DMS153 treated with DMSO at 0.1 percent for 48 hours (cell line): ENCODE results near the gene PSME1.

Experiments
- DNase-seq: peaks from one replicate; lab custom pipeline; 2025; ENCODE audit not compliant: unreplicated experiment; lab: John Stamatoyannopoulos, UW

The PSME1 gene

DNA sequence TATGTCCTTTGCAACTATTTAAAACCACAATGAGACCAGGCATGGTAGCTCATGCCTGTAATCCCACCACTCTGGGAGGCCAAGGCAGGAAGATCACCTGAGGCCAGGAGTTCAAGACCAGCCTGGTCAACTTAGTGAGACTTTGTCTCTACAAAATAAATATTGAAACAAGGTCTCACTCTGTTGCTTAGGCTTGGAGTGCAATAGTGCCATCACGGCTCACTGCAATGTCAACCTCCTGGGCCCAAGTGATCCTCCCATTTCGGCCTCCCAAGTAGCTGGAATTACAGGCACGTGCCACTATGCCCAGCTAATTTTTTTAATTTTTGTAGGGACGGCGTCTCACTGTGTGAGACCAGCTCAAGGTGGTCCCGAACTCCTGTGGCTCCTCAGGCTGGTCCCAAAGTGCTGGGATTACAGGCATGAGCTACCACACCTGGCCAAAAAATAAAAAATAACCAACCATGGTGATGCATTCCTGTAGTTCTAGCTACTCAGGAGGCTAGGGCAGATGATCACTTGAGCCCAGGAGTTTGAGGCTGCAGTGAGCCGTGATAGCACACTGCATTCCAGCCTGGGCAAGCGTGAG, 6.5 kb upstream of the PSME1 start:
- DNase-seq, result no peak

DNA sequence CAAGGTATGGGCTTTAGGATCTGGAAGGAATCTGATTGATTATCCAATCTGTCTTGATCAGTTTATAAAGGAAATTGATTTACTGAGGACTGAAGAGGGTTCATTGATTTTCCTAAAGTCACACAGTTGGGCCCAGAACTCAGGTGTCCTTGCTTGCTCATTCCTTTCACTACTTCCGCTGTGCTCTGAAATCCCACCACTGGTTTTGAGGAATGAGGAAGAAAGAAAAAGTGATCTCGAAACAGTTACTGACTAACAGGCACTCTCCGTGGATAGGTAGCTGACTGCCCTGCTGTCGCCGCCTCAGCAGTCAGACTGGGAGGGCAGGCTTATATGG, 5.6 kb upstream of the PSME1 start, which contains the start of gene FITM1:
FITM1 (plus strand) TSS at position 280 of the 337 bp plus-strand sequence. CDS start 905 bp downstream, outside the sequence.
- DNase-seq, result no peak

DNA sequence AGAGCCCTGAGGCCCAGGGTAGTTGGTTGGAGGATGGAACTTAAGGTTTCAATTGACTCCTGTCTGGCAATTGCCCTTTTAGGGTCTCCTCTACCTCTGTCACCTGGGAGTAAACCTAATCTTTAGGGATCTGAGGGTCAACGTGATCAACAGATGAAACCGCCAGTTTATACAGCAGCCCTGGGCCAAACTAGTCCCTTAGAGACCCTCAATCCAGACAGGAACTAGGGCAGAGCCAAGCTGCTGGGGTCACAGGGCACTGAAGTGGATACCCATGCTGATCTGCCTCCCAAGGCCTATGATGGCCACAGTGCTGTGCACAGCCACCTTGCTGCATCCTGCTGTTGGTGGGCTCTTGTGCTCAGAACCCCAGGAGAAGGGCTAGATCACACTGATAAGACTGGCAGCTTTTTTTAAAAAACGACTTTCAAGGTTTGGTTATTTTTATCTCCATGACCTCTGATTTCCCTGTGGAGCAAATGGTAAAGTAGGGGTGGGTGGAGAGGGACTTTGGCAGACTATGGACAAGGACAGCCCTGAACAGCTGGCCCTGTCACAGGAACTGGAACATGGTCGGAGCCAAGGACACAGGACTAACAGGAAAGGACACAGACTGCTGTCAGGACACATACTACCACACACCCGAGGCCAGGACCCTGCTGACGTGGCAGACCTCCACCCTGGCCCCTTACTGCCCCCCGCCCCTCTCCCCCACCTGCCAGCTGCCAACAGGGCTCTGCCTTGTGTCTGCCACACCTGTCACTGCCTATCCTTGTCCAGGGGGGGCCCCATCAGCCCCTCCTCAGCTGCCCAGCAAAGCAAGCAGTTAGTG, 5.1 kb upstream of the PSME1 start:
- DNase-seq, result no peak

DNA sequence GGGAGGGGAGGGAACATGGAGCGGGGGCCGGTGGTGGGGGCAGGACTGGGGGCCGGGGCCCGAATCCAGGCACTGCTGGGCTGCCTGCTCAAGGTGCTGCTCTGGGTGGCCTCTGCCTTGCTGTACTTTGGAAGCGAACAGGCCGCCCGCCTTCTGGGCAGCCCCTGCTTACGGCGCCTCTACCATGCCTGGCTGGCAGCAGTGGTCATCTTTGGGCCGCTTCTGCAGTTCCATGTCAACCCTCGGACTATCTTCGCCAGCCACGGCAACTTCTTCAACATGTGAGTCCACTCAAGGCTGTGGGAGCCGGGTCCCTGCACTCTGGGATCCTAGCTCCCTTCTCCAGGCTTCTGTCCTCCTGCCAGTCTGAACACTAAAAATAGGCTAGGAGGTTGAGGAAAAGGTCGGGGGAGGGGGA, 4.4 kb upstream of the PSME1 start:
- no peak for DNase-seq

DNA sequence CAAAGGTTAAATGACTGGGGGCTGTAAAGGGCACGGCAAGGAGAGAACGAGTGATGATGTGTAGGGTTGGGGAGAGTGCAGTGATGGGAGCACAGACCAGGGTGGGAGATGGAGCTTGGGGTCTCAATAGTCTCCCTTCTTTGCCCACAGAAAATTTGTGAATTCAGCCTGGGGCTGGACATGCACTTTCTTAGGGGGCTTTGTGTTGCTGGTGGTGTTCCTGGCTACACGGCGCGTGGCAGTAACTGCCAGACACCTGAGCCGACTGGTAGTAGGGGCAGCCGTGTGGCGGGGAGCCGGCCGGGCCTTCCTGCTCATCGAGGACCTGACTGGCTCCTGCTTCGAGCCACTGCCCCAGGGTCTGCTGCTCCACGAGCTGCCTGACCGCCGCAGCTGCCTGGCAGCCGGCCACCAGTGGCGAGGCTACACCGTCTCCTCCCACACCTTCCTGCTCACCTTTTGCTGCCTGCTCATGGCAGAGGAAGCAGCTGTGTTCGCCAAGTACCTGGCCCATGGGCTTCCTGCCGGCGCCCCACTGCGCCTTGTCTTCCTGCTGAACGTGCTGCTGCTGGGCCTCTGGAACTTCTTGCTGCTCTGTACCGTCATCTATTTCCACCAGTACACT, 3.8 kb upstream of the PSME1 start:
- DNase-seq, result peak; percentile 62

DNA sequence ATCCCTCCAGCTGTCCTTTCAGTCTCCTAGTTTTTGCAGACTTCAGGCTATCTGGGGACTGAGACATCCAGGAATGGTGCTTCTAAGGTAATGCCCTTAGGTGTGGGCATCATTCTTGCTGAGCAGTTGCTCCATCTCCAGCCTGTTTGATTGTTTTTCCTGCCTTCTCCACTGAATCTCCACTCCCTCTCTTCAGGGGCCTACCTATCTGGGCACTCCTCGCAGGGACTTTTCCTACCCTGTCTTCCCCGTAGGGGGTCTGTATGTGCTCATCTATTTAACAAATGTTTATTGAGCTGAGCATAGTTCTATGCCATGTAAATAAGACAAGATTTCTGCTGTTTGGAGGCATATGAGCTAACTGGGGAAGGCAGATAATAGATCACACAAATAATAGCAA, 3.0 kb upstream of the PSME1 start:
- no peak for DNase-seq

DNA sequence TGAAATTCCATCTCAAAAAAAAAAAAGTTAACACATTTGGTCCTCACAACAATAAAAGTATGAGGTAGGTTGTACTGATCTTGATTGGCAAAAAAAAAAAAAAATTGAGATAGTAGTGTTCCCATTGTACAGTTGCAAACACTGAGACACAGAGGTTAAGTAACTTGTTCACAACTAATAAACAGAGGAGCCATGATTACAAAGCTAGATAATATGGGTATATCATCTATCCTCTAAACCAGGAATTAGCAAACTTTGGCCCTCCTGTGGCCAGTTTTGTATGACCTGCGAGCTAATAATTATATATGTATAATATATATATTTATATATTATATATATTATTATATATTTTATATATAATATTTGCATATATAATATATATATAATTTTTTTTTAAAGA, 2.3 kb upstream of the PSME1 start:
- no peak for DNase-seq

DNA sequence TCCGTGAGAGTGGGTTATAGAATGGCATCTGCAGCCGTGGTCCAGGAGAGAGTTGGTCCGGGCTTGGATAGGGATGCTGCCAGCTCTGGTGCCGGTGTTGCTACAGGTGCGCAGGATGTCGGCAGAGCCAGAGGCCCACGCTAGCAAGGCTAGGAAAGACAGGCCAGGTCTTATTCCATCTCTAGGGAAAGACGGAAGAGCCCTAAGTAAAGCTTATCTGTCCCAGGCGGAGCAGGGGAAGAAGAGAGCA, 485 bp upstream of the PSME1 start:
- no peak for DNase-seq

DNA sequence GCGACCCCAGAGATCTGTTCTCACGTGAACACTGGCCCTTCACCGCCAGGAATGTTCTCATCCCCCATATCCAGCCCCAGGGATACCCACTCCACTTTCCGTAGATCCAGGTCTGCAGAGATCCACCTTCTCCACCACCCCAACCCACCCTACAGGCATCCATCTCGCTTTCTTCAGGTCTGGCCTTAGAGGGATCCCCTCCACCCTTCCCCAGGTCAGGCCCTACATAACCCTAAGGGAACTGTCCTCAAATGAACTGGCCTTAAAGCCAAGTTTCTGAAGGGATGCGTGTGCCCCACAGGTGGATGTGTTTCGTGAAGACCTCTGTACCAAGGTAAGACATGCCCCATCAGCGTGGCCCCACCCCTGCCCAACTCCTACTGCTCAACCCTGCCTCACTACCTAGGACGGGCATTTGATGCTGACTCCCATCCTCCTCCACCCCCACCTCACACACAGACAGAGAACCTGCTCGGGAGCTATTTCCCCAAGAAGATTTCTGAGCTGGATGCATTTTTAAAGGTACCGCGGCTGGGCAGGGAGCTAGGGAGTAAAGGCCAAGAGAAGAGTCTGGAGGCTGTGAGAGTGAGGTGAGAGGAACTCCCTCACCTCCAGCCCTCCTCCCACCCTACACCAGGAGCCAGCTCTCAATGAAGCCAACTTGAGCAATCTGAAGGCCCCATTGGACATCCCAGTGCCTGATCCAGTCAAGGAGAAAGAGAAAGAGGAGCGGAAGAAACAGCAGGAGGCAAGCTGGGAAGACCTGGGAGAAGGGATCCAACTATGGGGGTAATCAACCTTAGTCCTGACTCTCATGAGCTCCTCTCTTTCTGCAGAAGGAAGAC, 912 bp downstream of the PSME1 start:
- DNase-seq, result no peak

DNA sequence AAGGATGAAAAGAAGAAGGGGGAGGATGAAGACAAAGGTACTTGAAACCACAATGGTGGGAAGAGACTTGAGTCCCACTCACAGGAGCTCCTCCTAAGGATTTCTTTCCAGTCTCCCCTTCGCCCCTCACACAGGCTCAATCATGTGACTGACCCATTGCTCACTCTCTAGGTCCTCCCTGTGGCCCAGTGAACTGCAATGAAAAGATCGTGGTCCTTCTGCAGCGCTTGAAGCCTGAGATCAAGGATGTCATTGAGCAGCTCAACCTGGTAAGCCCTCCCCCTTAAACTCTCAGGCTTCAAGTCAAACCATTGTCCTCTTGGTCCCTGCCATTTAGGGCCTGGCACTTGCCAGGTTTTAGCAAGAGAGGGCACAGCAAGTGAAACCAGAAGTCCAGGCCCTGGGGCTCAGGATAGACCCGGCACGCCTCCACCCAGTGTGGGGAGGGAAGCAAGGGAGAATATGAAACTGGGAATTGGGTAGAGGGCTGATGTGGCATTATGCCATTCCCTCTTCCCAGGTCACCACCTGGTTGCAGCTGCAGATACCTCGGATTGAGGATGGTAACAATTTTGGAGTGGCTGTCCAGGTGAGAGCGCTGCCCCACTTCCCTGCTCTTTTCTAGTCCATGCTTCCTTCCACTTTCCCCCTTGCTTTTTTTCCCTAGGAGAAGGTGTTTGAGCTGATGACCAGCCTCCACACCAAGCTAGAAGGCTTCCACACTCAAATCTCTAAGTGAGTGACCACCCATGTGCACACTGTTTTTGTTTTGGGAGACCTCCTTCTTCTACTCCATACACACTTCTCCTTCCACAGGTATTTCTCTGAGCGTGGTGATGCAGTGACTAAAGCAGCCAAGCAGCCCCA, 1.8 kb downstream of the PSME1 start:
- no peak for DNase-seq

DNA sequence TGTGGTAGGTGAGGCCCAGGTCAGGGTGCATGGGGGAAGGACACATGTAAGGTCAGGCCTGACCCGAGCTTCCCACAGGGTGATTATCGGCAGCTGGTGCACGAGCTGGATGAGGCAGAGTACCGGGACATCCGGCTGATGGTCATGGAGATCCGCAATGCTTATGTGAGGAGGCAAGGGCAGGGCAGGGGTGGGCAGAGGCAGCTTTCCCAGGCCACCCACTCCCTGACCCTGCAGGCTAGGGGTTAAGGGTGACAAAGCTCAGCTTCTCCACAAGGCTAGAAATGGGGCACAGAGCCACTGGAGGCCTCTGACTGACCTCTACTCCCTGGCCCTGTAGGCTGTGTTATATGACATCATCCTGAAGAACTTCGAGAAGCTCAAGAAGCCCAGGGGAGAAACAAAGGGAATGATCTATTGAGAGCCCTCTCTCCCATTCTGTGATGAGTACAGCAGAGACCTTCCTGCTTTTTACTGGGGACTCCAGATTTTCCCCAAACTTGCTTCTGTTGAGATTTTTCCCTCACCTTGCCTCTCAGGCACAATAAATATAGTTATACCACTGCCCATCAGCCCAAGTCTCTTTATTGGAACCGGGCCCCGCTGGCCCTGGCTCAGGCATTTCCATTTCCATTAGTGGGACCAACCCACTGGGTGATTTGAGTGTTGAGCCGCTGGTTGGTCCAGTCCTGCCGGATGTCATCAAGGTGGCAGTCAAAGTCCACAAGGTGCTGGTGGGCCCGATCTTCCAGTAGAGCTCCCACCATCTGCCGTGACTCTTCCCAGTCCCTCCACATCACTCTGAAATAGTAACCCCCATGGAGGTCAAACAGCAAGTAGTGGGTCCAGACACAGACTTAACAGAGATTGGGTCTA, 2.6 kb downstream of the PSME1 start:
- no peak for DNase-seq

DNA sequence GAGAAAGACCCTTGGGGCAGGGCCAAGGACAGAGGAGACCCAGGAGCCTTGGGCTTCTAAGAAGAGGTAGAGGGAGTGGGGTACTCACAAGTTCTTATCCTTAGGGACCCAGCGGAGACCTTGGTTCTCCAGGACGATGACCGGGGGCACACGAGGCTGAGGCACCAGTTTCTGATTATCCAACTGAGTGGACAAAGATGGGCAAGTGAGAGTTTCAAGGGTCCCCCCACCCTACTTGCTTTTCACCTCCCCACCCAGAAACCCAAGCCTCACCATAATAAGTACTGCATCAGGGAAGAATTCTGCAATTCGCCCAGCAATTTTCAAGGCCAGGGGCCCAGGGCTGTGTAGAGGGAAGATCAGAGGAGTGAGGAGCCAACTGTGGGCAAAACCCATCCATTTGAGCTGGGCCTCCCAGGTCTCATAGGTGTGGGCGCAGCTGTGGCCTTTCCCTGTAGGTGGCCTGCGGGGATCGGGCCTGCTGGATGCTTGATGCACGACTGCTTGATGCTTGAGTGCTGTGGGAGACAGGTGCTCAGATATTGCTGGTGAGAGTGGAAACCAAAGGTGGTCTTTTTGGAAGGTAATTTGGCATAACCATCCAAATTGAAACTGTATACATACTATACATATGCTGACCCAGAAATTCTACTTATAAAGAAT, 3.4 kb downstream of the PSME1 start:
- no peak for DNase-seq

DNA sequence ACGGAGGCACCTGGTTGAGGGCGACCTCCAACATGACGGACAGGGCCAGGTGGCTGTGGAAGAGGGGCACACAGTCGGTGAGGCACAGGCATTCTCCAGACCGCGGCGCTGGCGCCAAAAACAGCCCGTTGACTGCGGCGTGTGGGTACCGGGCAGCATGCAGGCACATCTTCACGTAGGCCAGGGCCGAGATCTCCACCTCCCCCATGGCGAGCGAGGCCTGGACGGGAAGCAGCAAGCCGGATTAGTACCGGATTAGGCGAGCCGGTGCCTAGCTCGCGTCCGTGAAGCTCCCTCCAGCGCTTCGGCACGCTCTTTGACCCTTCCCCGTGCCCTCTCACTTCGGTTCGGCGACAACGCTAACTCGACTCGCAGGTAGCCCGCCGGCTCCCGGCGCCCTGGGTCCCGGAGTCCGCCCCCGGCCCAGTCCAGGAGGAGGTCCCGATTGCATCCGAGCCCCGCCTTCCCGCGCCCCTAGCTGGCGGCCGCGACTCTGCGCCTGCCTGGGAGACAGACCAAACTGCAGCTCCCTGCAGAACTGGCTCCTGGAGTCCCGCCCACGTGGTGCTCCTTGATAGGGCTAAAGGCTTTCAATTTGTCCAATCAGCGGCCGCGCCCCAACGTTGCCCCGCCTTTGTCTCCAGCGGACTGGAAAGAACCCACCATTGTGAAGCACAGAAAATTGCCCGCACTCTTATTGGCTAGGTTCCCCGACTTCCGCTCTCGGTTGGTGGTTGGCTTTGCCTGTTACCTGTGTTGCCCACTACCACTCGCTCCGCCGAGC, 5.3 kb downstream of the PSME1 start, which contains the start of gene EMC9:
EMC9 (minus strand) TSS at position 495 of the 784 bp plus-strand sequence; CDS start at position 208, 287 bp downstream.
- peak; percentile 98 for DNase-seq

DNA sequence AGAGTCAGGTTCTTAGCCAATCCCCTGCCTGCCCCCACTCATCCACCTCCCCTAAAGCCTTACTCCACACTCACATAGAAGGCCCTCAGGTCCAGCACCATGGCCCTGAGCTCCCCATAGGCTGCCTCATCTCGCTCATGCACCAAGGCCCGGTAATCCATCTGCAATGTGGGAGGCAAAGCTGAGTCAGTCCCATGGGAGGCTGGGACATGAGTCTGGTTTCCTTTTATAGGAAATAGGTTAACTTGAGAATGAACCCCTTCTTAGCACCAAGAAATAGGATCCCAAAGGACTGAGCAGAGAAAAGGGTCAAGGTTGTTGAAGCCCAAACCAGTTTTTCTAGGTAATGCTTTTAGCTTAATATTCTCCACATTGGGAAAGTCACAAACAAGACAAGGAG, 7.5 kb downstream of the PSME1 start:
- no peak for DNase-seq

DNA sequence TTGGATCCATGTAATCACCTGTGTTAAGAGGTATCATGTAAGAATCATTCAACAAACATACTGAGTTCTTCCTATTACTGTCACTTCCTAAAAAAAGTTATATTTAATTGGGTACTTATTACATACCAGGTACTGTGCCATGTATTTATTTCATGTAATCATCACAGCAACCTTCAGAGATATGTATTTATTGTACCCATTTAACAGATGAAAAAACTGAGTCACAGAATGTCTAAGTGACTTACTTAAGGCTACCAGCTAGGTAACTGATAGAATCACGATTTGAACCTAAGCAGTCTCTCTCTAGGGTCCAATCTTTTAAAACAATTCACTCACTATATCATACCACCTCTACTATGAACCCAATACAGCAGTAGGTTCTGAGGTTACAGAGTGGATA, 8.5 kb downstream of the PSME1 start:
- no peak for DNase-seq

DNA sequence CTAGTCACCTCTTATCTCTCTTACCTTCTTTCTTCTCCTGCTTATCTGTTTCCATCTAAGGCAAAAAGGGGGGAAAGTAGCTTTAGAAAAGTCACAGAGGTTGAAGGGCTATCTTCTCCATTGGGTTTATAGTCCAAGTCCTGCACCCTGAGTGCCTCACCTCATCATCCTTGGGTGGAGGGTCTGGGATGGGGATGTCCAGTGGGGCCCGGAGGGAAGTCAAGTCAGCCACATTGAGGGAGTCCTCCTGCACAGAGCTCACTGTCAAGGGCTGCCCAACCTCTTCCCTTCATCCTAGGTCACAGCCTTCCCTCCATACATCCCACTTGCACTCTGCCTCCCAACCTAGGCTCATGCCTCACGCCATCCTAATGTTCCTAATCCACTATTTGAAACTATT, 9.2 kb downstream of the PSME1 start:
- DNase-seq, result no peak

DNA sequence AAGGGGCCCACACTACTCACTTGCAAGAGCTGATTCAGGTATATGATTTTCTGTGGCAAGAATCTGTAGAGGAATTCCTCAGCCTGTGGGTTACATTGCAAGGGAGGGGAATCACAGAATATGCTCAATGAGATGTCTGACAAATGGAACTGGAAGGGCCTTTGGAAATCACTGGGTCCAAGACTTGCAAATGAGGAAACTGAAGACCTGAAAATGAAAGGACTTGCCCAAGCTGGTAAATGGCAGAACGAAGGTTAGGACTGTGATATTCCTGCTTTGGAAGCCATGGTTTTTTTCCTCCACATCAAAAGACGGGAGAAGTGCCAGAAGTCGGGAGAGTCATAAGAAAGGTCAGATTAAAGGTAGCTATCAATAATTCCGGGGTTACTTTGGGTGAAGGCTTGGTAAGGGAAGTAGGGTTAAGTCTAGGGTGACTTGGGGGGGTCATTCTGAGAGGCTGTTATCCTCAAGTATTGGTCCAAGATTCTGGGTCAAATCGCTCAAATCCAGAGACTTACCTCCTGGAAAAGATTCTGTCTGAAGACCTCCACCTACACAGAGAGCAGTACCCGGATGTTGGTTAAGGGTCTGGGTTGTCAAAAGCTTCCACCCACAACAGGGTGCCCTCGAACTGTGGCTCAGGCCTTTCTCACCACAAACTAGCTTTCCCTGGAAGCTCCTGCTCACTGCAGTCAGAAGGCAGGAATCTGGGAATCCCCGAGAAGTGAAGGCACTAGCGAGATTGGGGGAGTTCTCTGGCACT, 9.9 kb downstream of the PSME1 start:
- no peak for DNase-seq
